ENCODE data around the gene BTNL2. TPM values are rescaled to one million over a fixed set of nuclear protein-coding genes. Genes with fewer than 3 reads are reported as not detected.

BTNL2 gene
- total RNA-seq, 8 experiments from 2014 or later: 0.17 to 1.8 TPM; not detected in 6

Other genes with a start within 250 kb of the BTNL2 start
- gene EGFL8, start 242.6 kb downstream of the BTNL2 start, total RNA-seq: 10 to 100 TPM in 4 of 8 experiments, 1 to 10 TPM in 4; 5.6 to 23.9 (median 9.9) TPM
- 10 to 100 TPM; 44.5 to 84.4 (median 67.4) TPM for gene AGPAT1, start 231.1 kb downstream of the BTNL2 start, total RNA-seq
- 100 to 1,000 TPM in 4 of 8 experiments, 10 to 100 TPM in 4; 40.1 to 152 (median 98.5) TPM for gene RNF5, start 228.8 kb downstream of the BTNL2 start, total RNA-seq
- 10 to 100 TPM in 1 of 8 experiments, 1 to 10 TPM in 7; 1.4 to 11.8 (median 5.3) TPM for gene AGER, start 222.9 kb downstream of the BTNL2 start, total RNA-seq
- gene PBX2, start 217.0 kb downstream of the BTNL2 start, total RNA-seq: 10 to 100 TPM; 25.9 to 78.8 (median 48.0) TPM
- gene GPSM3, start 214.5 kb downstream of the BTNL2 start, total RNA-seq: 1 to 10 TPM in 7 of 8 experiments, under 1 TPM in 1; 0.60 to 7.7 (median 1.4) TPM
- gene NOTCH4, start 183.1 kb downstream of the BTNL2 start, total RNA-seq: 1 to 10 TPM; 1.3 to 6.7 (median 4.5) TPM
- under 1 TPM in 5 of 8 experiments, not detected in 3; 0.09 to 0.76 (median 0.41) TPM for gene TSBP1, start 35.3 kb downstream of the BTNL2 start, total RNA-seq
- 10 to 100 TPM in 1 of 8 experiments, under 1 TPM in 2, not detected in 5; 0.25 to 23.9 (median 0.40) TPM for gene HLA-DRA, start 32.7 kb upstream of the BTNL2 start, total RNA-seq
- 10 to 100 TPM in 1 of 8 experiments, not detected in 7; 54.5 TPM for gene HLA-DRB5, start 123.1 kb upstream of the BTNL2 start, total RNA-seq
- gene HLA-DRB1, start 182.7 kb upstream of the BTNL2 start, total RNA-seq: 10 to 100 TPM in 1 of 8 experiments, 1 to 10 TPM in 1, not detected in 6; 3.1 to 80.7 TPM
- under 1 TPM in 4 of 8 experiments, not detected in 4; 0.13 to 0.57 (median 0.17) TPM for gene HLA-DQA1, start 230.2 kb upstream of the BTNL2 start, total RNA-seq